GDM1 (cell line): ENCODE data around the gene C1orf159.
"Not testable (repeated sequence)": the region's sequence is repeated elsewhere in the genome, so short reads cannot be mapped to it uniquely, and the experiment has no call there.

Experiments
- DNase-seq: peaks from one replicate; lab custom pipeline; 2025; lab: John Stamatoyannopoulos, UW

C1orf159 gene

GRCh38 chr1:1149416-1149815 is 33.5 kb upstream of the C1orf159 start:
- no peak for DNase-seq

- no peak for DNase-seq
These were observed 32.7 kb upstream of the C1orf159 start for GRCh38 chr1:1148569-1148968.

- DNase-seq, result no peak
These were observed 32.2 kb upstream of the C1orf159 start for GRCh38 chr1:1148061-1148460.

GRCh38 chr1:1146596-1146995 is 30.7 kb upstream of the C1orf159 start:
- no peak for DNase-seq

GRCh38 chr1:1146026-1146425 is 30.1 kb upstream of the C1orf159 start:
- DNase-seq, result no peak

GRCh38 chr1:1145547-1145914 is 29.6 kb upstream of the C1orf159 start:
- DNase-seq, result no peak

GRCh38 chr1:1144843-1145546 is 29.1 kb upstream of the C1orf159 start:
- DNase-seq, result no peak

GRCh38 chr1:1144122-1144842 is 28.4 kb upstream of the C1orf159 start:
- no peak for DNase-seq

- DNase-seq, result no peak
These were observed 27.7 kb upstream of the C1orf159 start for GRCh38 chr1:1143636-1144035.

- DNase-seq, result no peak
These were observed 27.0 kb upstream of the C1orf159 start for GRCh38 chr1:1142844-1143243.

GRCh38 chr1:1142352-1142751 is 26.5 kb upstream of the C1orf159 start:
- not testable (repeated sequence) for DNase-seq

- no peak for DNase-seq
These were observed 26.0 kb upstream of the C1orf159 start for GRCh38 chr1:1141911-1142250.

GRCh38 chr1:1141244-1141910 is 25.5 kb upstream of the C1orf159 start:
- DNase-seq, result no peak

GRCh38 chr1:1140673-1141072 is 24.8 kb upstream of the C1orf159 start:
- DNase-seq, result no peak

GRCh38 chr1:1137256-1138045 is 21.6 kb upstream of the C1orf159 start:
- no peak for DNase-seq

GRCh38 chr1:1136547-1137230 is 20.8 kb upstream of the C1orf159 start:
- DNase-seq, result no peak

- DNase-seq, result no peak
These were observed 19.6 kb upstream of the C1orf159 start for GRCh38 chr1:1135339-1136136.

GRCh38 chr1:1134300-1134970 is 18.5 kb upstream of the C1orf159 start:
- no peak for DNase-seq

GRCh38 chr1:1132956-1133750 is 17.3 kb upstream of the C1orf159 start:
- DNase-seq, result no peak
